Hepatocyte (in vitro differentiated cells): ENCODE data around the gene SCD5.

ENCODE experiments used
- EZH2 ChIP-seq: fragments of 200-600 bp; sonication (generic); IDR thresholded peaks from 2 replicates; pipeline ENCODE4 v1.6.1; 2016; ENCODE audit warnings: antibody characterized with exemption, mild to moderate bottlenecking, borderline replicate concordance
- TF ChIP-seq, protein P1 (sequence below): fragments of 200-600 bp; sonication (generic); IDR thresholded peaks from 2 replicates; pipeline ENCODE4 v1.5.1; 2016; ENCODE audit warnings: antibody characterized with exemption, mild to moderate bottlenecking; ENCODE audit not compliant: poor library complexity

DNA sequence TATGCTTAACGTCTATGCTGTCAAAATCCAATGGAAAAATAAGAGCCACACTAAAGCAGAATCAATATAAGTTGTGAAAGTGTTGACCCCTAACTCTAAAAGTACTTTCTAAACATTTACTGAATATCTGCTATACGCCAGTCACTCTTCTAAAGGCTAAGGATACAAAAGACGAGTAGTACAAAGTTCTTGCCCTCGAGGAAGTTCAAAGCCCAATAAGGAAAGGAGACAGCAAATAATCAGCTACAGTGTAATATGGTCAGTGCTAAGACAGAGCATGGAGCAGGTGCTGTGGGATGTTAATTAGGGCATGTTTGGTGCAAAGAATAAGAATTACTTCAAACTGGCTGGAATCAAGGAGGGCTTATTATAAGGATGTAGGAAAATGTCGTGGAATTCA lies 205.2 kb downstream of the SCD5 start:
- TF ChIP-seq, protein P1, sequence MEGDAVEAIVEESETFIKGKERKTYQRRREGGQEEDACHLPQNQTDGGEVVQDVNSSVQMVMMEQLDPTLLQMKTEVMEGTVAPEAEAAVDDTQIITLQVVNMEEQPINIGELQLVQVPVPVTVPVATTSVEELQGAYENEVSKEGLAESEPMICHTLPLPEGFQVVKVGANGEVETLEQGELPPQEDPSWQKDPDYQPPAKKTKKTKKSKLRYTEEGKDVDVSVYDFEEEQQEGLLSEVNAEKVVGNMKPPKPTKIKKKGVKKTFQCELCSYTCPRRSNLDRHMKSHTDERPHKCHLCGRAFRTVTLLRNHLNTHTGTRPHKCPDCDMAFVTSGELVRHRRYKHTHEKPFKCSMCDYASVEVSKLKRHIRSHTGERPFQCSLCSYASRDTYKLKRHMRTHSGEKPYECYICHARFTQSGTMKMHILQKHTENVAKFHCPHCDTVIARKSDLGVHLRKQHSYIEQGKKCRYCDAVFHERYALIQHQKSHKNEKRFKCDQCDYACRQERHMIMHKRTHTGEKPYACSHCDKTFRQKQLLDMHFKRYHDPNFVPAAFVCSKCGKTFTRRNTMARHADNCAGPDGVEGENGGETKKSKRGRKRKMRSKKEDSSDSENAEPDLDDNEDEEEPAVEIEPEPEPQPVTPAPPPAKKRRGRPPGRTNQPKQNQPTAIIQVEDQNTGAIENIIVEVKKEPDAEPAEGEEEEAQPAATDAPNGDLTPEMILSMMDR, result no peak
- TF ChIP-seq EZH2, result no peak
